HG03469 (cell line): ENCODE data around the gene INPP5A.

ENCODE experiments used
- ATAC-seq: cut with Tn5 transposase; IDR thresholded peaks from one replicate; pipeline ENCODE4 v1.9.1; 2021; ENCODE audit warnings: mild to moderate bottlenecking, moderate library complexity, moderate number of reproducible peaks; ENCODE audit not compliant: unreplicated experiment

The INPP5A gene

GRCh38 chr10:132607961-132608495, 70.4 kb downstream of the INPP5A start:
- no peak for ATAC-seq

- no peak for ATAC-seq
Observed at GRCh38 chr10:132608511-132609195, 71.1 kb downstream of the INPP5A start.

GRCh38 chr10:132609211-132609610, 71.6 kb downstream of the INPP5A start:
- no peak for ATAC-seq

- no peak for ATAC-seq
Observed at GRCh38 chr10:132610071-132610701, 72.6 kb downstream of the INPP5A start.

- ATAC-seq = no peak
Observed at GRCh38 chr10:132611026-132611910, 73.7 kb downstream of the INPP5A start.

GRCh38 chr10:132611986-132612385, 74.4 kb downstream of the INPP5A start:
- no peak for ATAC-seq

GRCh38 chr10:132612571-132613504, 75.3 kb downstream of the INPP5A start:
- ATAC-seq = no peak

GRCh38 chr10:132613566-132614348, 76.2 kb downstream of the INPP5A start:
- no peak for ATAC-seq

GRCh38 chr10:132614431-132615340, 77.1 kb downstream of the INPP5A start:
- ATAC-seq = no peak

GRCh38 chr10:132615341-132616169, 78.0 kb downstream of the INPP5A start:
- ATAC-seq = no peak

- ATAC-seq = no peak
Observed at GRCh38 chr10:132616170-132616995, 78.8 kb downstream of the INPP5A start.

GRCh38 chr10:132616996-132617736, 79.6 kb downstream of the INPP5A start:
- ATAC-seq = no peak

GRCh38 chr10:132617737-132618052, 80.1 kb downstream of the INPP5A start:
- ATAC-seq = no peak

- ATAC-seq = no peak
Observed at GRCh38 chr10:132618158-132618919, 80.8 kb downstream of the INPP5A start.

GRCh38 chr10:132619927-132620326, 82.3 kb downstream of the INPP5A start:
- no peak for ATAC-seq
